T-cell (primary cell): ENCODE data around the gene PCBP3. TPM values are rescaled to one million over a fixed set of nuclear protein-coding genes. Genes with fewer than 3 reads are reported as not detected.
A peak's percentile ranks its signal among the peaks of the same experiment; 100 is the strongest.

Experiments
- ATAC-seq, 4 experiments: fragments of 200-7000 bp in 3 of 4; fragments of 150-1000 bp in 1 of 4; cut with Tn5 transposase; replicated peaks in 1 of 4; 1 replicate in 3 of 4; 2 replicates in 1 of 4; pipeline ENCODE4 v1.10.0; 2021; ENCODE audit warnings: moderate library complexity in 3 of 4, mild to moderate bottlenecking in 2 of 4, moderate number of reproducible peaks in 1 of 4
- CTCF ChIA-PET, 2 donors: fragments of 300-600 bp; sonication (Branson Sonifier 250); formaldehyde crosslinking; loops; one replicate each; lab custom pipeline; 2022; ENCODE audit warnings: antibody characterized with exemption in 2 of 2; lab: Charles Lee
- POLR2A ChIA-PET, 2 donors: fragments of 300-600 bp; sonication (Branson Sonifier 250); formaldehyde crosslinking; loops; one replicate each; lab custom pipeline; 2022; ENCODE audit warnings: antibody characterized with exemption in 2 of 2; lab: Charles Lee
- DNase-seq, 35 experiments: peaks; one replicate each; pipeline versions ENCODE4 v3.0.0 to v3.0.0-alpha.2; 2013 to 2023
- H3K27ac ChIP-seq: one replicate; pipeline ENCODE4 v1.5.1; 2013; ENCODE audit warnings: low read length
- H3K27me3 ChIP-seq, 2 experiments: replicated peaks in 1 of 2; 1 replicate in 1 of 2; 2 replicates in 1 of 2; pipeline versions ENCODE4 v1.6.1 to v1.7.0; 2013; ENCODE audit warnings: low read length in 1 of 2, mixed read lengths in 1 of 2; ENCODE audit not compliant: control insufficient read depth in 2 of 2, insufficient read depth in 2 of 2; ENCODE audit errors: extremely low read depth in 1 of 2
- H3K36me3 ChIP-seq, 2 donors: 1 replicate in 1 of 2; 2 replicates in 1 of 2; pipeline versions ENCODE4 v1.6.1 to v1.7.0; 2013; ENCODE audit warnings: low read length in 1 of 2; ENCODE audit not compliant: control insufficient read depth in 2 of 2, insufficient read depth in 1 of 2; ENCODE audit errors: extremely low read depth in 1 of 2
- H3K4me1 ChIP-seq, 2 experiments: 1 replicate in 1 of 2; 2 replicates in 1 of 2; pipeline versions ENCODE4 v1.6.1 to v1.7.0; 2013; ENCODE audit warnings: low read length in 2 of 2, mixed read lengths in 1 of 2; ENCODE audit not compliant: insufficient read depth in 2 of 2, control insufficient read depth in 1 of 2; ENCODE audit errors: extremely low read depth in 1 of 2
- H3K4me3 ChIP-seq, 2 donors: 1 replicate in 1 of 2; 2 replicates in 1 of 2; pipeline versions ENCODE4 v1.5.1 to v1.7.0; 2013; ENCODE audit warnings: mild to moderate bottlenecking in 2 of 2, low read length in 1 of 2, moderate library complexity in 1 of 2; ENCODE audit not compliant: control insufficient read depth in 1 of 2; ENCODE audit errors: extremely low read depth in 1 of 2
- H3K9me3 ChIP-seq: 2 replicates; pipeline ENCODE4 v1.7.0; 2013
- H3K27ac Mint-ChIP-seq, 2 donors: one replicate each; pipeline ENCODE4 v1.8.0; 2020 to 2021; ENCODE audit warnings: mild to moderate bottlenecking in 2 of 2, mixed read lengths in 2 of 2
- H3K27me3 Mint-ChIP-seq, 2 donors: one replicate each; pipeline ENCODE4 v1.8.0; 2021 to 2022; ENCODE audit warnings: mixed read lengths in 2 of 2
- H3K36me3 Mint-ChIP-seq: one replicate; pipeline ENCODE4 v1.8.0; 2021; ENCODE audit warnings: mixed read lengths
- H3K4me1 Mint-ChIP-seq, 3 donors: one replicate each; pipeline ENCODE4 v1.8.0; 2020 to 2022; ENCODE audit warnings: mixed read lengths in 3 of 3, mild to moderate bottlenecking in 1 of 3
- H3K4me3 Mint-ChIP-seq, 3 donors: one replicate each; pipeline ENCODE4 v1.8.0; 2020 to 2022; ENCODE audit warnings: mild to moderate bottlenecking in 3 of 3, mixed read lengths in 3 of 3, moderate library complexity in 3 of 3
- H3K9me3 Mint-ChIP-seq, 3 donors: one replicate each; pipeline ENCODE4 v1.8.0; 2020 to 2022; ENCODE audit warnings: mixed read lengths in 3 of 3
- WGBS: methylation state at CpG from one replicate; pipeline ENCODE4 v1.1.5; 2013; ENCODE audit warnings: missing lambda C conversion rate; ENCODE audit not compliant: insufficient coverage; 5-methylcytosine and 5-hydroxymethylcytosine counted together
- total RNA-seq, 35 experiments: library from RNA in 6 of 35; stranded (reverse) in 6 of 35; fragments of 120-200 nt in 1 of 35; gene quantifications; one replicate each; pipeline versions ENCODE4 v1.2.1 to v1.2.4 and lab custom pipeline; 2013 to 2026

The PCBP3 gene
- total RNA-seq, 5 donors from 2014 or later (not counting 1 experiment from before 2014, with no cell fraction given): 1.5 to 4.2 (median 2.8) TPM

DNA sequence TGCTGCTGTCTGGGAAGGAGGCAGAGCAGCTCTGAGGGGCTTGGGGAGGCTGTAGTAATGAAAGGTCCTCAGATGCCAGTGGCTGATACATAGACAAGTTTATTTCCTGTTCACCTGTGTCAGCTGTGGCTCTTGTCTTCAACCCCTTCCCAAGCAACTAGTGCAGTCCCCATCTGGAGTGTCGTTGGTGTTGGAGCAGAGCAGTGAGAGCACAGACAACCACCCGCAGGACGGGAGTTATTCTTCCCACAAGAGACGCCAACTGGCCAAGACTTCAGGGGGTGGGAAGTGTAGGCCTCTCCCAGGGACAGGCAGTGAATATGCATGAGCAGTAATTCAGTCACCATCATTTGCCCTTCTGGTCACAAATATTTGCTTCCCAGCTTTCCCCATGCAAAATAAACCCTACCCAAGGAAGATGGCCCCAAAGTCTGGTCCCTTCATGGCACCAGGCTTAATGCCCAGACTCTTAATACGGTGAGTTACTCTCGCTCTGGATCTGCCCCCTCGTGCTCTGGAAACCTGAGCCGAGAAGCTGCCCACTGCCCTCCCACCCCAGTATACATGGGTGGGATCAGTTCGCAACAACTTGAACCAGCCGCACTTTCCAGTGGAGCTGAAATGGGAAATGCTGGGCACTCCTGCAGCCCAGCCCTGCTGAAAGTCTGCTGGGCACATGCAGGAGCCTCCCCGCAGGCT is 184.5 kb downstream of the PCBP3 start:
- ATAC-seq: peak in 2 of 4 experiments; percentile 24 to 48
- H3K9me3 Mint-ChIP-seq: no peaks in the 10 kb centered on the region
- DNase-seq: no peak
- ChIA-PET POLR2A (no interaction called here), CTCF (no interaction called here)
- 98% methylated on average over 5 of the region's 11 CpGs for WGBS
- Histone ChIP-seq H3K4me3 (no peak overlapping the region), H3K27ac (peak overlapping the region; percentile 16), H3K4me1 (peaks cover 0 to 14% of the 10 kb centered on the region in 2 experiments), H3K36me3 (no peaks in the 10 kb centered on the region), H3K27me3 (peaks cover 0 to 30% of the 10 kb centered on the region in 2 experiments), H3K9me3 (no peaks in the 10 kb centered on the region)
- H3K27me3 Mint-ChIP-seq: no peaks in the 10 kb centered on the region
- H3K4me3 Mint-ChIP-seq: peak overlapping the region in 2 of 3 donors; percentile 17 to 38
- H3K36me3 Mint-ChIP-seq: no peaks in the 10 kb centered on the region
- peak overlapping the region in 1 of 2 donors; percentile 83 for H3K27ac Mint-ChIP-seq
- peaks cover 11 to 13% (median 12%) of the 10 kb centered on the region in 3 donors for H3K4me1 Mint-ChIP-seq

DNA sequence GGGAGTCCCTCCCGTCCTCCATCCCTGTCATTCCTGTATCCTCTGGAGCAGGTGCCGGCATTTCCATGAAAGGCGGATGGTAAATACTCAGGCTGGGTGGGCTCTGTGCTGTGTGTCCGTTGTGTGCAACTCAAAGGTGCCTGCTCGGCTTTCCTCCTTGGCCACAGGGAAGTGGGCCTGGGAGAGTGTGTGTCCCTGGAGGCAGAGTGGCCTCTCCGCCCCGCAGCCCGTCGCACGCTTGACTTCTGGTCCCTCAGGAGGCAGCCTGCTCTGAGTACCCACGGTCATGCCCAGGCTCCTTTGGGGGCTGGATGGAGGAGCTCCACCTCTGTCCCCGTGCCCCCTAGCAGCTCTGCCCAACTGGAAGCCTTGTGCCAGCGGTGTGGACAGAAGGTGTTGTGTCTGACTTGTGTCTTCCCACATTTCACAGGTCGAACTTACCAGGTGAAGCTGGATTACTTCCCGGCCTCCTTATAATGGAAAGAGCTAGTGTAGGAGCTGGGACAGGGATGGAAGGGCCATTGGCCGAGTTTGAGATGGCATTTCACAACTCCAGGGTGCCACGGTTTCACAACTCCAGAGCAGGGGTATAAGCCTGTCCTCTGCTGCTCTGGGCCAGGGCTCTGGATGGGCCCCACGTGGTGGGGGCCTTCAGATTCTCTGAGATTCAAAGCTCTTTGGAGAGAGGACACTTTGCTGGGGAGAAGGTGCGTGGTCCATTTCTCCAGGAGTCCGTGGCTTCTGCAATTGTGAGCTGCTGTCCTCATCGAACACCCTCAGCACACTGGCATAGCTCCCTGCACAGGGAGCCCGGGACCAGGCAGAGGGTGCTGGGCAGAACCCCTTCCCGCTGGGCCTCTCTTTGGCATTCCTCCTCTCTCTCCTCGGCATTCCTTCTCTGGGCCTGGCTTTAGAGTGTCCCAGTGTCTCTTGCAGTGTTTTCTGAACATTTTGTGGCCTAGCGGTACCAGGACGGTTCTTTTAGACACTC is 185.3 kb downstream of the PCBP3 start:
- H3K36me3 Mint-ChIP-seq: no peaks in the 10 kb centered on the region
- no peak overlapping the region for H3K4me3 Mint-ChIP-seq
- Histone ChIP-seq H3K27me3 (peaks cover 0 to 24% of the 10 kb centered on the region in 2 experiments), H3K36me3 (no peaks in the 10 kb centered on the region), H3K27ac (no peak overlapping the region), H3K9me3 (no peaks in the 10 kb centered on the region), H3K4me3 (no peak overlapping the region), H3K4me1 (peaks cover 0 to 14% of the 10 kb centered on the region in 2 experiments)
- WGBS: 85% methylated on average over 23 of the region's 26 CpGs
- peaks cover 11 to 13% (median 12%) of the 10 kb centered on the region in 3 donors for H3K4me1 Mint-ChIP-seq
- ChIA-PET CTCF (no interaction called here), POLR2A (no interaction called here)
- H3K9me3 Mint-ChIP-seq: no peaks in the 10 kb centered on the region
- no peak for ATAC-seq
- H3K27me3 Mint-ChIP-seq: no peaks in the 10 kb centered on the region
- no peak overlapping the region for H3K27ac Mint-ChIP-seq
- DNase-seq: no peak

DNA sequence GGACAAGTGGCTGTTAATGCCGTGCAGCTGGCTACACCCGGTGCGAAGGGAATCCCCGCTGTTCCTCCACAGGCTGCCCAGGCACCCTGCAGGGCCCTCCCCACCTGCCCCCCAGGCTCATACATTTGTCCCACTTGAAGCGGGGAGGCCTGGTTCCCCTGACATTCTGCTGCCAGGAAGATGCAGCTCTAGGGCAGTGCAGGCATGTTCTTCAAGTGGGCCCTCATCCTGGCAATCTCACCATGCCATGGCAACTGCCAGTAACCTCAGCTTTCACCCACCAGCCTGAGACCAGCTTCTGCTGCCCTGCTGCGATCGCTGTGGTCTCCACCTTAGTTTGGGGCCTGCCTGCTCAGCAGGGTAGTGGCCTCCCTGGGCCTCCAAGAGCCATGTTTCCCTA is 186.1 kb downstream of the PCBP3 start:
- H3K4me3 Mint-ChIP-seq: no peak overlapping the region
- DNase-seq (no peak), ATAC-seq (no peak)
- WGBS: 90% methylated on average over 7 of the region's 7 CpGs
- no peaks in the 10 kb centered on the region for H3K36me3 ChIP-seq
- no peaks in the 10 kb centered on the region for H3K27me3 Mint-ChIP-seq
- no peaks in the 10 kb centered on the region for H3K9me3 Mint-ChIP-seq
- H3K36me3 Mint-ChIP-seq: no peaks in the 10 kb centered on the region
- no peak overlapping the region for H3K27ac Mint-ChIP-seq
- peaks cover 11 to 13% (median 12%) of the 10 kb centered on the region in 3 donors for H3K4me1 Mint-ChIP-seq
- CTCF ChIA-PET: no interaction called here
- H3K4me3 ChIP-seq: no peak overlapping the region
- no peak overlapping the region for H3K27ac ChIP-seq
- peaks cover 0 to 14% of the 10 kb centered on the region in 2 experiments for H3K4me1 ChIP-seq
- peaks cover 0 to 23% of the 10 kb centered on the region in 2 experiments for H3K27me3 ChIP-seq
- H3K9me3 ChIP-seq: no peaks in the 10 kb centered on the region
- POLR2A ChIA-PET: no interaction called here

DNA sequence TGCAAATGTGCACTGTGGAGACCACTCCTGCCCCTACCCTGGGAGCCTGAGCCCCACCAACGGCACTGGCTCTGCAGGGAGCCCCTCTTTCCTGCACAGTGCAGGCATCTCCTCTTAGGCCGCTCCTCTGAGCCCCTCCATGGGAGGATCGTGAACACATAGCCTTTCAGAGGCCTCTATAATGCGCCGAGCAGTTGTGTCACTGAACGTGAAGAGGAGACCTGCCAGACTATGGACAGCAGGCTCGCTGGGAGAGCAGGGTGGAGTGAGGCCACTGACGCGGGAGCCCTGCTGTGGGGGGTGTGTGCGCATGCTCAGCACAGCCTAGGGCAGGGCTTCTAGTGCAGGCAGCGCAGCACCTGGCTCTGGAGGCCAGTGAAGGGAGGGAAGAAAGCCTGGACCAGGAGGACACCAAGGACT is 186.7 kb downstream of the PCBP3 start:
- peaks cover 11 to 13% (median 12%) of the 10 kb centered on the region in 3 donors for H3K4me1 Mint-ChIP-seq
- H3K27ac Mint-ChIP-seq: no peak overlapping the region
- H3K27me3 ChIP-seq: peaks cover 0 to 18% of the 10 kb centered on the region in 2 experiments
- no peaks in the 10 kb centered on the region for H3K36me3 Mint-ChIP-seq
- DNase-seq (no peak), ATAC-seq (no peak)
- no peaks in the 10 kb centered on the region for H3K36me3 ChIP-seq
- WGBS: 88% methylated on average over 9 of the region's 11 CpGs
- H3K27me3 Mint-ChIP-seq: no peaks in the 10 kb centered on the region
- POLR2A ChIA-PET: no interaction called here
- CTCF ChIA-PET: no interaction called here
- no peak overlapping the region for H3K27ac ChIP-seq
- no peak overlapping the region for H3K4me3 ChIP-seq
- no peaks in the 10 kb centered on the region for H3K9me3 Mint-ChIP-seq
- no peak overlapping the region for H3K4me3 Mint-ChIP-seq
- peaks cover 0 to 14% of the 10 kb centered on the region in 2 experiments for H3K4me1 ChIP-seq
- H3K9me3 ChIP-seq: no peaks in the 10 kb centered on the region

DNA sequence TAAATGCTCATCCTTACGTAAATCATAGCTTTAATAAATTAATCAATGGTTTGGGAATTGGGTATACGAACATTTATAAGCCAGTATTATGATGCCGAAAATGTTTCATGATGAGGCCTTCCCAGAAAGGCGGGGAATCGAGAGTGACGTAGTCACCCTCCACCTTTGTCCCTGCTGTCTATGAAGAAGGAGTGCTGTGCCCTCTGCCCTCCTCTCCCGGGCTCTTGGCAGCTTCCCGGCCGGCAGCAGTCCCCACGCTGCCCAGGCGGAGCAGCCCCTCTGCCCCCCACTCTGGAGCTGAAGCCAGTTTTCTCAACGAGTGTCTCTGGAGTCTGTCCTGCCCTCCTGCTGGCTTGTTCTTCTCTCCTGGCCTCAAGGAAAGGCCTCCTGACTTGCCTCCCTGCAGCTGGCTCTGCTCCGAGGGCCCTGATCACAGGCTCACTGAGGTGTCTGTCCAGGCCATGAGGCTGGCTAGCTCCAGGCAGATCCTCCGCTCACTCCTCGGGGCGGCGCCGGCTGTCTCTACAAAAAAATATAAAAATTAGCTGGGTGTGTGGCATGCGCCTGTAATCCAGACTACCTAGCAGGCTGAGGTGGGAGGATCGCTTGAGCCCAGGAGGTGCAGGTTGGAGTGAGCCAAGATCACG is 187.3 kb downstream of the PCBP3 start:
- Histone ChIP-seq H3K36me3 (no peaks in the 10 kb centered on the region), H3K4me3 (no peak overlapping the region), H3K4me1 (peaks cover 0 to 14% of the 10 kb centered on the region in 2 experiments), H3K27ac (no peak overlapping the region), H3K27me3 (peaks cover 0 to 16% of the 10 kb centered on the region in 2 experiments), H3K9me3 (no peaks in the 10 kb centered on the region)
- no peaks in the 10 kb centered on the region for H3K9me3 Mint-ChIP-seq
- no peaks in the 10 kb centered on the region for H3K27me3 Mint-ChIP-seq
- no peak for DNase-seq
- 83% methylated on average over 10 of the region's 21 CpGs for WGBS
- POLR2A ChIA-PET: interaction anchor here in 1 of 2 donors (0.7 kb wide), 1 partner anchor 26 kb away, joined by 7 read pairs; no protein-coding TSS in a partner anchor
- no peak overlapping the region for H3K4me3 Mint-ChIP-seq
- no peak overlapping the region for H3K27ac Mint-ChIP-seq
- no peaks in the 10 kb centered on the region for H3K36me3 Mint-ChIP-seq
- ATAC-seq: no peak
- H3K4me1 Mint-ChIP-seq: peaks cover 11 to 13% (median 12%) of the 10 kb centered on the region in 3 donors
- CTCF ChIA-PET: no interaction called here
